HG03457 (cell line): Measurements from ENCODE around the gene TBC1D22A.

Experiments used
- ATAC-seq: cut with Tn5 transposase; IDR thresholded peaks from one replicate; pipeline ENCODE4 v1.9.1; 2021; ENCODE audit warnings: moderate number of reproducible peaks; ENCODE audit not compliant: unreplicated experiment

Gene TBC1D22A

DNA sequence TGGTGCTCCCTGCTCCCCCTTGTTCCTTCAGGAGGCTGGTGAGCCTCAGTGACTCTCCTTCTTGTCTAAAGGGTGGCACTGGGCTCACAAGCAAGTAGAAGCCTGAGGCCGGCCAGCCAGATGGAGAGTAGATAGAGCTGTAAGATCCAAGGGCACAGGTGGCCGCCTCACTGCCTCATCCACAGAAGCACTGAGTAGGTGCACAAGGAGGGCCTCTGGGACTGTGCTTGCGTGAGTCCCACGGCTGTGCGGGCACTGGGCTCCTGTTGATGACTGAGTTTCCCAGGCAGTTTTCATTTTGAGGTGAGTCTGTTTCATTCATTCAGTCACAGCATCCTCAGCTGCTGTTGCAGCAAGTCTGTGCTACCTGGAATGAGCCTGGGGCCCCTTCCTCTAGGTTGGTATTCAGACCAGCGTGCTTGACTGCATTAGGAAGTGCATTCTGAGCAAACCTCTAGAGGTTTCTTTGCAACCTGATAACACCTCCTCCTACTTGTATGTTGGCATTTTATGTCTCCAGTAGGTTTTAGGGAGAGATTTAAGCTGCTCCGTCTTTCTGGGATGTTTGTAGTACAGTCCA is 184.0 kb downstream of the TBC1D22A start:
- ATAC-seq, result no peak

DNA sequence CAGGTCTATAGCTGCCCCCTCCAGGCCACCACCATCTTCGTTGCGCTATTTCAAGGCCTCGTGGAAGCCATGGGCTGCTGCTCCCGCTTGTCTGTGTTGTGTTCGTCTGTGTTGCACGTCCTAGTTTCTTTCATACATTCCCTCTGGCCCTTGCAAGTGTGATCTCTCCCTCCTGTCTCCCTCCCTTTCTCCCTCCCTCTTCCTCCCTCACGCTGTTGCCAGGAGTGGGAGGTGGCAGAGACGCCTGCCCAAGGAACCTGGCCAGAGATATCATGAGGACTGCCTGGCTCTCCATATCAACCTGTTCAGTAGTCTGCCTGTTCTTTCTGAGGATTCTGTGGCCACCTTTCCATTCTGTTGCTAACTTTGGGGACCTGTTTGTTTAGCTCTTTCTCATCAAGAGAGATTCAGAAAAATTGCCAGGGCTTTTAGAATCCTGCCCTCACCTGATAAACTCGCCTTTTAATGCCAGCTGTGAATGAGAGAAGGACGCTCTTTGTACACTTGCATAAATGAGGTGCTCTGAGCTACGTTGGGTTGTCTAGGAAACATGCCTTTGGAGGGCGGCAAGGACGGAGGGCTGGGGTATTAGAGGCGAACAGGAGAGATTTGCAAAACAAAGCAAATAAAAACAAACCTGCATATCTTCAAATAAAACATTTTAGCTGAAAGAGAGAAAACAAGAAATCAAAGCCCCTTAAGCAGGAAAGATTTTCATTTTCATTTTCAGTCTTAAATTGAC is 185.2 kb downstream of the TBC1D22A start:
- ATAC-seq, result no peak

DNA sequence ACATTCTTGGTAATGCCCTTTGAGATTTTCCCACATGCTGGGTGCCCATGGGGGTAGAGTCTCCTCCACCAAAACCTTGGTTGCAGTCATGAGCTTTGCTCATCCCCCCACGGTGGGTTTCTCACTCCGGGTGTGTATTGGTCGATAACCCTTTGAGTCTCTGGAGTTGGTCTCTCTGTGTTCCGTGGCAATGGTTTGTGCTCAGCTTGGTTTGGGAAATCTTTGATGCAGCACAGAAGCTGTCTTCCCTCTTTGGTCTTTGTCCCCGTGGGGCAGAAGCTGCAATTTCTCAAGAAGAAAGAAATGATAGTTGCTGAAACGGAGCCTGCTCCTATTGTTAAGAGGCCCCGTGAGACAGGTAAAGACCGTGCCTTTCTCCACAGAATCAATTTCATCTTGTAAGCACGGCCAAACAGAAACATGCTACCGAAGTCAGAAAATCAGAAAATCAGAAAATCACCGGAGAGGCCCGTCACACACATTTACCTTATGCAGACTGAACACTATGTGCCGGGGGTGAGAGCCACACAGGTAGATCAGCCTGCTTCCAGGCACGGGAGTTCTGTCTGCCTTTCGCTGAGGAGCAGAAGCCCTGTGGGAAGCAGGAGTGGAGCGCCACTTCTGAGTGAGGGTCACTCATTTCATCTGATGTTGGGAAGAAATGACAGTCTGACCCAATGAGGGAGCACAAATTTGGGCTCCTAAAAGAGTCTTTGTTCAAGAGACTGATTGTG is 186.1 kb downstream of the TBC1D22A start:
- ATAC-seq, result no peak

DNA sequence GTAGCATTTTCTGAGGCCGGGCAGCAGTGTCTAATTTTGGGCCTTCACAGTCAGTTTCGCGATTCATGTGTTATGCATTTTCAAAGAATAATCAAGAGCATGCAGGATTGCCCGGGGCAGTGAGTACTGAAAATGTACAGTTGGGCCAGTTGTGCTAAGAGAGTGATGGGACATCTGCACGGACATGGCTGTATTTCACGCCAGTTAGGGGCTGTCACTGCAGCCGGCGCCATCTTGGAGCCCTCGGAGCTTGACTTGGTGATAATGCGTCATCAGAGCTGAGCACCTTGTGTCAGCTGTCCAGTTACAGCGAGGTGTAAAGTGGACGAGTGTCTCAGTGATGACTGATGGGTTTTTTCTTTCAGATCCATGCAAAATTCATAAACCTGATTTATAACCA is 188.9 kb downstream of the TBC1D22A start:
- no peak for ATAC-seq

- ATAC-seq, result no peak
Observed at GRCh38 chr22:46951973-46952372, 189.5 kb downstream of the TBC1D22A start.

DNA sequence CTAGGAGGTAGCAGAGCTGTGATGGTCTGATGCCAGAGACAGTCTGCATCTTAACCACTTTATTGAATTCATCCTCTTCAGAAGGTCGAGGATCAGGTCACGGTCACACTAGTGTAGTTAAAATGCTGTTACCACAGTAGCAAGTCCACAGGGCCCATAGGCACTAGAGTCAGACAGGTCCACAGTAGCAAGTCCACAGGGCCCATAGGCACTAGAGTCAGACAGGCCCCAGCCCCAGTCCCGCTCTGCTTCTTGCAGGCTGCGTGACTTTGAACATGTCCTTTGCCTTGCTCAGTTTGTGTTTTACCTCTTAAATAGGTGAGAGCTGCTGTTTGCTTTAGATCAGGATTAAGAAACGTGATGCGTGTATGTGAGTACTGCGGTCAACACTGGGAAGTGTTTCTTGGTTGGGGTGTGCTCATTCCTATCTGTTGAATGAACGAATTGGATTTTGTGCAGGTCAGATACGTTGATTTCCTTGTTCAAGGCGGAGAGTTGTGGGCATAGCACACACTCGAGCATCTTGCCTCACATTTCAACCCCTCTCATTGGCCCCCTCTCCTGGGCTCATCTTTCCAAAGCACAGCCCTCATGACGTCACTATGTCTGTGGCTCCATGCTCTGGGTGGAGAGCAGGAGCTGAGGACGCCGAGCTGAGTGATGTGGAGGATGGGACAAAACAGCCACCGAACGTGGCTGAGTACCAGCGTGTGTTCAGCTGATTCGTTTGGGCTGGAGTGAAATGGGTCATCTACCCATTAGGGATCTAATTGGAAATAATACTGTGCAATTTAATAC is 191.7 kb downstream of the TBC1D22A start:
- ATAC-seq, result no peak

- ATAC-seq, result no peak
Observed at GRCh38 chr22:46954781-46955180, 192.3 kb downstream of the TBC1D22A start.

GRCh38 chr22:46956498-46957215 is 194.2 kb downstream of the TBC1D22A start:
- ATAC-seq, result no peak

DNA sequence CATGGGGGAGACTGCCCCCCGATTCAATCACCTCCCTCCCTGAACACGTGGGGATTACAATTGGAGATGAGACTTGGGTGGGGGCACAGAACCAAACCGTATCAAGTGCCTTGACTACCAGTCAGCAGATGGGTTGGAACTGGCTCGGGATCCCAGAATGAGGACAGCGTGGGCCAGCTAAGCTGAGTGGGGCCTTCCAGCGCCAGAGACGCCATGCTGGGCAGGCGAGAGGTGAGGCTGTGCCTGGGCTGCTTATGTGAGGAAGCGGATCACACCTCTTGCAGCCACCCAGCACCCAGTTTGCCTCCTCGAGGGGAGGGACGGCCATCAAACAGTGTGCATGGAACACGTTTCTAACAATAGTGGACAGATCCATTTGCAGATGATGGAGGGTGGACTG is 195.1 kb downstream of the TBC1D22A start:
- ATAC-seq, result no peak

DNA sequence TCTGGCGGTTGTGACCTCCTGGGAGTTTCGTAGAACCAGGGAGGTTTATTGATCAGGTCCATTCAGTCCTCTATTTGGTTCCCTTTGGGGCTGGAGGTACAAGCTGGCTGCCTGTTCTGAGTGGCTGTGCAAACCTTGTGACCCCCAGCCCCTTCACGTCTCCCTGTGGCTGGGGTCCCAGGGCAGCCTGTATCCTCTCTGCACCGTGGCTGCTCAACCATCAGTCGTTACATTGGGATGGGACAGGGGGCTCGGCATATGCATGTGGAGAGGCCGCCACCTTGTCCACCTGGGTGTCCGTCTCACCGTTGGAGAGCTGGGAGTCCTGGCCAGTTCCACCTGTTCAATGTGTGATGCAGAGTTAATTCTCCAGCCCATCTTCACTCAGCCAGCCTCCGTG is 195.7 kb downstream of the TBC1D22A start:
- ATAC-seq, result no peak

DNA sequence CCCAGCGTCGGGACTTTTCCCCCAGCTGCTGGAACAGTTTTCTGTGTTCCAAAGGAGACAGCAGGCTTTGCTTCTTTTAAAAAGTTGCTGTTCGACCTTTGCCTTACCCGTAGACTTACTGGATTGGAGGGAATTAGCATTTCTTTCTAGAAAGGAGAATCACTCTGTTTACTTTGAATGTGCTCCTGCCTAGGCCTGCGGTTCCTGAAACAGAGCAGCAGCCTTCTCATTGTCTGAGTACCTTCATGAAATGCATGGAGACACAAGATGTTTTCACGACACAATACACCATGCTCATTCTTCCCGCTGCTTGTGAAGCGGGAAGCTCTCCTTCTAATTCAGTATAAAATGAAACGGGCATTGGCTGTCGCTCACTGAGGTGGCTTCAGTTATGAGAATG is 196.2 kb downstream of the TBC1D22A start:
- no peak for ATAC-seq

DNA sequence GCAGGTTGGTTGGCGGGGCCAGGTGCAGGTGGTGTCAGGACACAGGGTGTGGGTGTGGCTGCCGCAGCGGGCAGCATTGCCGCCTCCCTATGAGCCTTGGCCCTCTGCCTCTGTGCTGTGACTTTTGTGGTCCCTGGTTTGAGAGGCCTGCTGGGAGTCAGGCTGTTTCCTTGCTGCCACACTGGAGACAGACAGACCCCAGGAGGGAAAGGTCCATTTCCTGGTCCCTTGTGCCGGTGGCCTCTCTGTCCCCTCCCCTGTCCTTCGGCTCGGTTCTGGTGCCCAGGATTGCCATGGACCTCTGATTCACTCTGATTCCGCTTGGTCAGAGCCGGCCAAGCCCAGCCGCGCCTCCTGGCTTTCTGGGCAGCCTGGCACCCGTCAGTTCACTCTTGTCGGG is 196.9 kb downstream of the TBC1D22A start:
- ATAC-seq, result no peak

GRCh38 chr22:46961591-46962295 is 199.3 kb downstream of the TBC1D22A start:
- ATAC-seq, result no peak

DNA sequence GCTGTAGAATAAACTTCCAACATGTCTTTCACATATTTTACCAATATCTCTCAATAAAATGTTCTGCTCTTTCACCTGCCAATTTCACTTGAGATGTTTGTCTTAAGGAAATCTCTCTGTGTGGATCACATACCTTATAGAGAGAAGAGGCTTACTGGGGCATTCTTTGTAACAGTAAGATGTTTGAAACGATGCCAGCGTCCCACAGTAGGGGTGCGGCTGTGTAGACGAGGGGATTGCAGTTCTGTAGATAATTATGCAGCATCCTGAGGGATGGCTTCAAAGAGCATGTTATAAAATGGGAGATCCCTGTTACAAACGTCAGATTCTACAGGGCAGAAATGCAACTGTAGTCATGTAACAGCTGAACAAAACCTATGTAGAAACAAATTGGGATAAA is 200.0 kb downstream of the TBC1D22A start:
- ATAC-seq, result no peak

DNA sequence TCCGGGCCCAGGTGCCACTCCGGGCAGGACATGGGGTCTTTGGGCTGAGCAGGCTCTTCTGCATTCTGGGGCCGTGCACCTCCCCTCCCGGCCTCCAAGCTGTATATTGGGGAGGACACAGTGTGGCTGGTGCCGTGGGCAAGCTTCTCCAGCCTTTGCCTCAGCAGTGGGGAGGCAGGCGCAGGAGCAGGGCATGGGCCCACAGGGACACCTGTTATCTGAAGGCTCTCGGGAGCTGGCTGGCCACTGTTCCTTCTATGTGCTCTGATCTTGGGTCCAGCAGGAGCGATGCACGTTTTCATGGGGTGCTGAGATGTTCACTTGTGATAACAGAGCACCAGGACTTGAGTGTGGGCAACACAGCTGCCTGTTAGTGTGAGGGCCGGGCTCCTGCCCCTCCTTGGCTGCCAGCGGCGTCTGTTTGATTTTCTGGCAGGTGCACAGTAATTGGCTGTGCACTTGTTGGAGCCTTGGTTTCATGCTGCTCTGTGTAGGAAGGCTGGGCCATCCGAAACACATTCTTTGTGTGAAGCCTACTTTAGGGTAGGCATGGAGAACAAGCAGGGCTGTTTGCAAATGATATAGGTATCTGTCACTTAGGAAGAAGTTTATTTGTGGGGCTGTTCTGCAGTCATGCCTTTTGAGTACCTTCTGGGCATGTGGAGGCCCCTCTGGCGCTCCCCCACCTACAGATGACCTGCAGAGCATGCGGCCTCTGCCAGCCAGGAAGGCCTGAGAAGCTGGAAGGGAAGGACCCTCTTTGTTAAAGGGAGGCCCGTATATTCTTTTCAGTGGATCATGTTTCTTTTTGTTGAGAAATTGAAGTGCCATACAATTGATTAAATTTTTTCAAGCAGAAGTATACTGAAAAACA is 201.5 kb downstream of the TBC1D22A start:
- no peak for ATAC-seq

GRCh38 chr22:46964773-46965550 is 202.5 kb downstream of the TBC1D22A start:
- ATAC-seq, result no peak

DNA sequence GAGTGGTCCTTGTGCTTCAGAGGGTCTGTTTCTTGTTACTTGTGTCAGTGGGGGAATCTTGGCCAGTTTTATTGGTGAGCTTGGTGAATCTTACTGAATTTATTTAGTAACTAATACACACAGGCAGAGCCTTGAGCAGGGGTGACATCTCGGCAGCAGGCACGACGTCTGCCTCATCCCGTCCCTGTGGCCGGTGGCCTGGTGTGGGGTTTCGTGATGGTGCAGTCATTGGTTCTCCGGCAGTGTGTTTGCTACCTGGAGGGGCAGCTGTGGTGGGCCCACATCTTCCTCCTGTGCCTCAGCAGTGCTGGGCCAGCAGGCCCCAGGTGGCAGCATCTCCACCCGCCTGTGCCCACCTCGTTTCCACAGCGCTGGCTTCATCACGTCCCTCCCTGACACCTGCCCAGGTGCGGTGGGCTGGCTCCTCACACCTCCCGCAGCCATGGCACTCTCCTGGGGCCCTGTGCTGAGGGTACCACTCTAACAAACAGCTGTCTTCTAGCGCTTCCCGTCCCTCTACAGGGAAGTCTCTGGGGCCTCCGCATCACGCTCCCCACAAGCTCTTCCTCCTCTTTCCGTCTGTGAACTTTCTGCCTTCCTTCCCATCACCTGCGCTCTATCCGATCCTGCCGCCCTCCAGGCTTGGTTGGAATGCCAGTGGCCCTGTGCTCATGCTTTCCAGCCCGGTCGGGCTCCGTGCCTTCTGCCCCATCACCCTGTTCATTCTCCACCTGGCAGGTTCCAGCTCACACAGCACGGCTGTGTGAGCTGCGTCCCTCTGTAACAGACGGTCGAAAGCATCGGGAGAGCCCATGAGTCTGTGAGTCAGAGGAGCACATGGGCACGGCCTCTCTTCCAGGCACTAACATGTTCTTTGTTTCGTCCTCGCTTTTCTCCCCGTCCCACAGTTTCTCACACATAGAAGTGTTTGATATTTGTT is 203.4 kb downstream of the TBC1D22A start:
- no peak for ATAC-seq
